ENCODE data around the gene TBX6.

DNA sequence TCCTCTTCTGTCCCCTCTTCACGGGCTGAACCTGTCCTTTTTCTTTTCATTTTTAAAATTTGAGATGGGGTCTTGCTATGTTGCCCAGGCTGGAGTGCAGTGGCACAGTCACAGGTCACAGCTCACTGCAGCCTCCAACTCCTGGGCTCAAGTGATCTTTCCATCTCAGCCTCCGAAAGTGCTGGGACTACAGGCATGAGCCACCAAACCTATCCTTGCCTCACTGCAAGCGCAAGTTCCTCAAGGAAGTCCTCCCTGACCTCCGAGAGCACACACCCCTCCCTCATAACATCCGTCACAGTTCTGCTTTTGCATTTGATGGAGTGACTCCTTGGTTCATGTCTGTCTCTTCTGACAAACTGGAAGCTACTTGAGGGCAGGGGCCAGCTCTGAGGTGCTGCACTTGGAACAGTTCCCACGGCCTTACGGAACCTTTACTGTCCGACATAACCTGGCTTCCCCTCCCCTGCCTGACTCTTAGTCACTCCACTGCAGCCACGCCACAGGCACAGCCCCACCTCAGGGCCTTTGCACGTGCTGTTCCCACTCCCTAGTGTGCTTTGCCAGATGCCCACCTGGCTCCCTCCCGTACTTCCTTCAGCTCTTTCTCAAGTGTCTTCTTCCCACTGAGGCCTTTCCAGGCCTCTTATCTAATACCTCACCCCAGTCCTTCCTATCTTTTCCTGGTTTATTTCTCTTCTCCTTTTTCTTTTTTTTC lies 4.4 kb downstream of the TBX6 start:
- TF ChIP-seq POLR2AphosphoS5 (IDR thresholded peaks at IDR 0.05; ENCODE audit: low read depth, low read length) (no peak; the same call in 1 of the 2 replicates), TAF1 (IDR thresholded peaks at IDR 0.05; ENCODE audit: borderline replicate concordance, insufficient read depth, low read length) (no peak)
- TF ChIP-seq, protein P1, sequence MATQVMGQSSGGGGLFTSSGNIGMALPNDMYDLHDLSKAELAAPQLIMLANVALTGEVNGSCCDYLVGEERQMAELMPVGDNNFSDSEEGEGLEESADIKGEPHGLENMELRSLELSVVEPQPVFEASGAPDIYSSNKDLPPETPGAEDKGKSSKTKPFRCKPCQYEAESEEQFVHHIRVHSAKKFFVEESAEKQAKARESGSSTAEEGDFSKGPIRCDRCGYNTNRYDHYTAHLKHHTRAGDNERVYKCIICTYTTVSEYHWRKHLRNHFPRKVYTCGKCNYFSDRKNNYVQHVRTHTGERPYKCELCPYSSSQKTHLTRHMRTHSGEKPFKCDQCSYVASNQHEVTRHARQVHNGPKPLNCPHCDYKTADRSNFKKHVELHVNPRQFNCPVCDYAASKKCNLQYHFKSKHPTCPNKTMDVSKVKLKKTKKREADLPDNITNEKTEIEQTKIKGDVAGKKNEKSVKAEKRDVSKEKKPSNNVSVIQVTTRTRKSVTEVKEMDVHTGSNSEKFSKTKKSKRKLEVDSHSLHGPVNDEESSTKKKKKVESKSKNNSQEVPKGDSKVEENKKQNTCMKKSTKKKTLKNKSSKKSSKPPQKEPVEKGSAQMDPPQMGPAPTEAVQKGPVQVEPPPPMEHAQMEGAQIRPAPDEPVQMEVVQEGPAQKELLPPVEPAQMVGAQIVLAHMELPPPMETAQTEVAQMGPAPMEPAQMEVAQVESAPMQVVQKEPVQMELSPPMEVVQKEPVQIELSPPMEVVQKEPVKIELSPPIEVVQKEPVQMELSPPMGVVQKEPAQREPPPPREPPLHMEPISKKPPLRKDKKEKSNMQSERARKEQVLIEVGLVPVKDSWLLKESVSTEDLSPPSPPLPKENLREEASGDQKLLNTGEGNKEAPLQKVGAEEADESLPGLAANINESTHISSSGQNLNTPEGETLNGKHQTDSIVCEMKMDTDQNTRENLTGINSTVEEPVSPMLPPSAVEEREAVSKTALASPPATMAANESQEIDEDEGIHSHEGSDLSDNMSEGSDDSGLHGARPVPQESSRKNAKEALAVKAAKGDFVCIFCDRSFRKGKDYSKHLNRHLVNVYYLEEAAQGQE (IDR thresholded peaks at IDR 0.05; ENCODE audit: insufficient read depth in 1 of 2, low read depth in 2 of 2, low read length in 2 of 2) = no peak

Measured in PFSK-1 (cell line).